Right lobe of liver (tissue), 4 donors: ENCODE results near the gene ARFIP1.

ENCODE experiments used
- POLR2A ChIP-seq: fragments of 450-650 bp; IDR thresholded peaks from one replicate; pipeline ENCODE4 v1.6.1; 2017; ENCODE audit warnings: antibody characterized with exemption, mild to moderate bottlenecking
- TF ChIP-seq, protein P1 (sequence below), 4 donors: fragments of 200-600 bp in 3 of 4; fragments of 450-650 bp in 1 of 4; IDR thresholded peaks; one replicate each; pipeline versions ENCODE4 v1.5.1 to v1.8.0; 2016 to 2022; ENCODE audit warnings: antibody characterized with exemption in 4 of 4, mild to moderate bottlenecking in 2 of 4
- donor health status: DM: no; HTN: no; CAD: no.
- donor health status: DM: no; HTN: no; CAD: no.
- donor health status: DM: no; HTN: yes; CAD: no.

DNA sequence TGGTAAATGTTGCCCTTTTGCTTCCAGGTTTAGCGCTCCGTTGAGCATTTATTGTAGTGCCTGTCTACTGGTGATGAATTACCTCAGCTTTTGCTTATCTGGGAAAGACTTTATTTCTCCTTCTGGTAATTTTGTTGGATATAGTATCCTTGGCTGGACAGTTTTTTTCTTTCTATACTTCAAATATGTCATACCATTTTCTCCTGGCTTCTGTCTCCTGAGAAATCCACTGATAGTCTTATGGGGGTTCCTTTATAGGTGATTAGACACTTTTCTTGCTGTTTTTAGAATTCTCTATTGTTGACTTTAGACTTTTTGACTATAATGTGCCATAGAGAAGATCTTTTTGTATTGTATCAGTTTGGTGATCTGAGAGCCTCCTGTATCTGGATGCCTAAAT is 73.5 kb downstream of the ARFIP1 start:
- TF ChIP-seq, protein P1, sequence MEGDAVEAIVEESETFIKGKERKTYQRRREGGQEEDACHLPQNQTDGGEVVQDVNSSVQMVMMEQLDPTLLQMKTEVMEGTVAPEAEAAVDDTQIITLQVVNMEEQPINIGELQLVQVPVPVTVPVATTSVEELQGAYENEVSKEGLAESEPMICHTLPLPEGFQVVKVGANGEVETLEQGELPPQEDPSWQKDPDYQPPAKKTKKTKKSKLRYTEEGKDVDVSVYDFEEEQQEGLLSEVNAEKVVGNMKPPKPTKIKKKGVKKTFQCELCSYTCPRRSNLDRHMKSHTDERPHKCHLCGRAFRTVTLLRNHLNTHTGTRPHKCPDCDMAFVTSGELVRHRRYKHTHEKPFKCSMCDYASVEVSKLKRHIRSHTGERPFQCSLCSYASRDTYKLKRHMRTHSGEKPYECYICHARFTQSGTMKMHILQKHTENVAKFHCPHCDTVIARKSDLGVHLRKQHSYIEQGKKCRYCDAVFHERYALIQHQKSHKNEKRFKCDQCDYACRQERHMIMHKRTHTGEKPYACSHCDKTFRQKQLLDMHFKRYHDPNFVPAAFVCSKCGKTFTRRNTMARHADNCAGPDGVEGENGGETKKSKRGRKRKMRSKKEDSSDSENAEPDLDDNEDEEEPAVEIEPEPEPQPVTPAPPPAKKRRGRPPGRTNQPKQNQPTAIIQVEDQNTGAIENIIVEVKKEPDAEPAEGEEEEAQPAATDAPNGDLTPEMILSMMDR (IDR thresholded peaks at IDR 0.05), result no peak
- TF ChIP-seq POLR2A, result no peak
